ENCODE results near the gene MSX1. TPM values are rescaled to one million over a fixed set of nuclear protein-coding genes. Genes with fewer than 3 reads are reported as not detected.

MSX1 gene
- total and polyA plus RNA-seq, 2 of the 13 experiments (the other 11 are each of a cell fraction or from before 2014, with no cell fraction given) = 12.1 to 14.9 TPM

DNA sequence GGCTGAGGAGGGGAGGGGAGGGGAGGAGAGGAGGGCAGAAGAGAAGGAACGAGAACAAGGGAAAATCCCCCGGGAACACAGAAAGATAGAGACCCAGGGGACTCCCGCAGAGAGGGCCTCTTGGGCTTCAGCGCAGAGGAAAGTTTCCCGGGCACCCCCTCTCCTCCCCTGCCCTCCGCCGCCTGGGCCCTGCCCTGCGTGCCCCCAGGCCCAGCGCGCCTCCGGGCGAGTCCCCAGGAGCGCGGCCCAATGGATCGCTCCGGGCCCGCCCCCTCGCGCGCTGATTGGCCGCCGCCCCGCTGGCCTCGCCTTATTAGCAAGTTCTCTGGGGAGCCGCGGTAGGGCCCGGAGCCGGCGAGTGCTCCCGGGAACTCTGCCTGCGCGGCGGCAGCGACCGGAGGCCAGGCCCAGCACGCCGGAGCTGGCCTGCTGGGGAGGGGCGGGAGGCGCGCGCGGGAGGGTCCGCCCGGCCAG, at the start of gene MSX1 (continued):
- TF ChIP-seq ZNF367 (CRISPR knock-in tag; IDR thresholded peaks at IDR 0.05; ENCODE audit: borderline replicate concordance) = no peak
- TF ChIP-seq, protein P1, sequence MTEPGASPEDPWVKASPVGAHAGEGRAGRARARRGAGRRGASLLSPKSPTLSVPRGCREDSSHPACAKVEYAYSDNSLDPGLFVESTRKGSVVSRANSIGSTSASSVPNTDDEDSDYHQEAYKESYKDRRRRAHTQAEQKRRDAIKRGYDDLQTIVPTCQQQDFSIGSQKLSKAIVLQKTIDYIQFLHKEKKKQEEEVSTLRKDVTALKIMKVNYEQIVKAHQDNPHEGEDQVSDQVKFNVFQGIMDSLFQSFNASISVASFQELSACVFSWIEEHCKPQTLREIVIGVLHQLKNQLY (CRISPR knock-in tag; IDR thresholded peaks at IDR 0.05) = 0 out of 2 replicates have a peak, but pooled peaks have one; percentile 39
- 0 out of 2 replicates have a peak, but pooled peaks have one; percentile 55 for TF ChIP-seq ZBTB25 (CRISPR knock-in tag; IDR thresholded peaks at IDR 0.05)
- no peak; the same call in 1 of the 2 replicates for TF ChIP-seq ELF3 (CRISPR knock-in tag; IDR thresholded peaks at IDR 0.05)
- TF ChIP-seq MEF2D (CRISPR knock-in tag; IDR thresholded peaks at IDR 0.05) = no peak
- 0 out of 2 replicates have a peak, but pooled peaks have one; percentile 50 for TF ChIP-seq YEATS4 (CRISPR knock-in tag; IDR thresholded peaks at IDR 0.05; ENCODE audit: borderline replicate concordance)
- TF ChIP-seq ZBTB7A (CRISPR knock-in tag; IDR thresholded peaks at IDR 0.05) = no peak
- TF ChIP-seq ATM (IDR thresholded peaks at IDR 0.05; ENCODE audit: borderline replicate concordance) = no peak
- no peak for TF ChIP-seq SSRP1 (CRISPR knock-in tag; IDR thresholded peaks at IDR 0.05)
- no peak for TF ChIP-seq ZNF652 (CRISPR knock-in tag; IDR thresholded peaks at IDR 0.05; ENCODE audit: borderline replicate concordance, low read depth)
- no peak for TF ChIP-seq ATF1 (CRISPR knock-in tag; IDR thresholded peaks at IDR 0.05)
- TF ChIP-seq, protein P2, sequence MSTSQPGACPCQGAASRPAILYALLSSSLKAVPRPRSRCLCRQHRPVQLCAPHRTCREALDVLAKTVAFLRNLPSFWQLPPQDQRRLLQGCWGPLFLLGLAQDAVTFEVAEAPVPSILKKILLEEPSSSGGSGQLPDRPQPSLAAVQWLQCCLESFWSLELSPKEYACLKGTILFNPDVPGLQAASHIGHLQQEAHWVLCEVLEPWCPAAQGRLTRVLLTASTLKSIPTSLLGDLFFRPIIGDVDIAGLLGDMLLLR (CRISPR knock-in tag; IDR thresholded peaks at IDR 0.05) = no peak
- no peak for TF ChIP-seq GTF2F1 (IDR thresholded peaks at IDR 0.05; ENCODE audit: low read length)
- no peak for TF ChIP-seq ZSCAN22 (CRISPR knock-in tag; IDR thresholded peaks at IDR 0.05)
- TF ChIP-seq MED8 (CRISPR knock-in tag; IDR thresholded peaks at IDR 0.05; ENCODE audit: insufficient replicate concordance) = no peak
- TF ChIP-seq, protein P3, sequence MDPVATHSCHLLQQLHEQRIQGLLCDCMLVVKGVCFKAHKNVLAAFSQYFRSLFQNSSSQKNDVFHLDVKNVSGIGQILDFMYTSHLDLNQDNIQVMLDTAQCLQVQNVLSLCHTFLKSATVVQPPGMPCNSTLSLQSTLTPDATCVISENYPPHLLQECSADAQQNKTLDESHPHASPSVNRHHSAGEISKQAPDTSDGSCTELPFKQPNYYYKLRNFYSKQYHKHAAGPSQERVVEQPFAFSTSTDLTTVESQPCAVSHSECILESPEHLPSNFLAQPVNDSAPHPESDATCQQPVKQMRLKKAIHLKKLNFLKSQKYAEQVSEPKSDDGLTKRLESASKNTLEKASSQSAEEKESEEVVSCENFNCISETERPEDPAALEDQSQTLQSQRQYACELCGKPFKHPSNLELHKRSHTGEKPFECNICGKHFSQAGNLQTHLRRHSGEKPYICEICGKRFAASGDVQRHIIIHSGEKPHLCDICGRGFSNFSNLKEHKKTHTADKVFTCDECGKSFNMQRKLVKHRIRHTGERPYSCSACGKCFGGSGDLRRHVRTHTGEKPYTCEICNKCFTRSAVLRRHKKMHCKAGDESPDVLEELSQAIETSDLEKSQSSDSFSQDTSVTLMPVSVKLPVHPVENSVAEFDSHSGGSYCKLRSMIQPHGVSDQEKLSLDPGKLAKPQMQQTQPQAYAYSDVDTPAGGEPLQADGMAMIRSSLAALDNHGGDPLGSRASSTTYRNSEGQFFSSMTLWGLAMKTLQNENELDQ (CRISPR knock-in tag; IDR thresholded peaks at IDR 0.05; ENCODE audit: borderline replicate concordance) = no peak
- no peak for TF ChIP-seq ZKSCAN1 (IDR thresholded peaks at IDR 0.05; ENCODE audit: low read length)
- TF ChIP-seq CEBPB (IDR thresholded peaks at IDR 0.05; ENCODE audit: borderline replicate concordance, low read depth, low read length) = no peak
- TF ChIP-seq HHEX (CRISPR knock-in tag; IDR thresholded peaks at IDR 0.05) = no peak
- TF ChIP-seq ZNF7 (CRISPR knock-in tag; IDR thresholded peaks at IDR 0.05) = no peak
- no peak for TF ChIP-seq ZFP36L1 (CRISPR knock-in tag; IDR thresholded peaks at IDR 0.05)
- TF ChIP-seq ZNF124 (CRISPR knock-in tag; IDR thresholded peaks at IDR 0.05) = no peak
- no peak for TF ChIP-seq BRCA1 (CRISPR knock-in tag; IDR thresholded peaks at IDR 0.05)
- TF ChIP-seq ZNF431 (CRISPR knock-in tag; IDR thresholded peaks at IDR 0.05; ENCODE audit: borderline replicate concordance, low read depth) = no peak
- no peak for TF ChIP-seq ATAD3A (CRISPR knock-in tag; IDR thresholded peaks at IDR 0.05)
- TF ChIP-seq GMEB1 (CRISPR knock-in tag; IDR thresholded peaks at IDR 0.05; ENCODE audit: borderline replicate concordance) = peak; percentile 33; the same call in 1 of the 2 replicates
- TF ChIP-seq ZNF441 (CRISPR knock-in tag; IDR thresholded peaks at IDR 0.05; ENCODE audit: borderline replicate concordance) = no peak; the same call in 1 of the 2 replicates
